WTC11 (cell line): Measurements from ENCODE around the gene ERCC4. TPM values are rescaled to one million over a fixed set of nuclear protein-coding genes. Genes with fewer than 3 reads are reported as not detected.
A peak's percentile ranks its signal among the peaks of the same experiment; 100 is the strongest.

ENCODE experiments used
- ATAC-seq: fragments of 200-7000 bp; cut with Tn5 transposase; 2 replicates; pipeline ENCODE4 v1.10.0; 2021; ENCODE audit warnings: mild to moderate bottlenecking, moderate library complexity
- CTCF ChIA-PET: fragments of 300-600 bp; sonication (Branson Sonifier 250); formaldehyde crosslinking; loops from one replicate; lab custom pipeline; 2021; ENCODE audit warnings: antibody characterized with exemption; lab: Charles Lee
- POLR2A ChIA-PET: fragments of 350-600 bp; sonication (Branson Sonifier 250); formaldehyde crosslinking; loops from one replicate; lab custom pipeline; 2021; ENCODE audit warnings: antibody characterized with exemption; lab: Charles Lee
- DNase-seq: peaks from one replicate; pipeline ENCODE4 v3.0.0; 2021; ENCODE audit warnings: low spot score
- H3K27ac Mint-ChIP-seq: 2 replicates; pipeline ENCODE4 v1.8.0; 2021; ENCODE audit warnings: mixed read lengths
- H3K27me3 Mint-ChIP-seq: 2 replicates; pipeline ENCODE4 v1.8.0; 2021; ENCODE audit warnings: low read depth, mild to moderate bottlenecking, moderate library complexity, mixed read lengths
- H3K36me3 Mint-ChIP-seq: 2 replicates; pipeline ENCODE4 v1.8.0; 2021; ENCODE audit warnings: mixed read lengths
- H3K4me1 Mint-ChIP-seq: 2 replicates; pipeline ENCODE4 v1.8.0; 2022; ENCODE audit warnings: mixed read lengths
- H3K4me3 Mint-ChIP-seq: 2 replicates; pipeline ENCODE4 v1.8.0; 2021; ENCODE audit warnings: mild to moderate bottlenecking, moderate library complexity, mixed read lengths
- H3K9me3 Mint-ChIP-seq: 2 replicates; pipeline ENCODE4 v1.8.0; 2021; ENCODE audit warnings: mixed read lengths
- ATF1 ChIP-seq: sonication (generic); formaldehyde crosslinking; IDR thresholded peaks from 2 replicates; pipeline ENCODE4 v1.8.1; 2023; ENCODE audit warnings: mild to moderate bottlenecking, moderate library complexity, missing genetic modification reagents
- CBFB ChIP-seq: sonication (generic); formaldehyde crosslinking; IDR thresholded peaks from 2 replicates; pipeline ENCODE4 v1.8.1; 2022; ENCODE audit warnings: mild to moderate bottlenecking, low read depth, missing genetic modification reagents
- ELF4 ChIP-seq: sonication (generic); formaldehyde crosslinking; IDR thresholded peaks from 2 replicates; pipeline ENCODE4 v1.8.1; 2022; ENCODE audit warnings: low read depth, mild to moderate bottlenecking, moderate library complexity, missing genetic modification reagents
- FOXK1 ChIP-seq: sonication (generic); formaldehyde crosslinking; IDR thresholded peaks from 2 replicates; pipeline ENCODE4 v1.8.0; 2022; ENCODE audit warnings: mild to moderate bottlenecking, moderate library complexity, missing genetic modification reagents
- FOXP4 ChIP-seq: sonication (generic); formaldehyde crosslinking; IDR thresholded peaks from 2 replicates; pipeline ENCODE4 v1.8.0; 2022; ENCODE audit warnings: mild to moderate bottlenecking, missing genetic modification reagents
- GRHL2 ChIP-seq: fragments of 250-450 bp; sonication (Bioruptor Pico); IDR thresholded peaks from 2 replicates; pipeline ENCODE4 v1.8.0; 2022; ENCODE audit warnings: mild to moderate bottlenecking, moderate library complexity; ENCODE audit not compliant: insufficient replicate concordance, severe bottlenecking
- IRF1 ChIP-seq: sonication (generic); formaldehyde crosslinking; IDR thresholded peaks from 2 replicates; pipeline ENCODE4 v1.8.0; 2023; ENCODE audit warnings: missing genetic modification reagents
- MXD4 ChIP-seq: fragments of 250-450 bp; sonication (Bioruptor Pico); IDR thresholded peaks from 2 replicates; pipeline ENCODE4 v1.8.0; 2021; ENCODE audit warnings: mild to moderate bottlenecking, moderate library complexity, borderline replicate concordance
- MYBL2 ChIP-seq: sonication (generic); formaldehyde crosslinking; IDR thresholded peaks from 2 replicates; pipeline ENCODE4 v1.8.1; 2023; ENCODE audit warnings: mild to moderate bottlenecking, moderate library complexity, missing genetic modification reagents
- OVOL2 ChIP-seq: fragments of 250-450 bp; sonication (Bioruptor Pico); IDR thresholded peaks from 2 replicates; pipeline ENCODE4 v1.9.0; 2021; ENCODE audit warnings: mild to moderate bottlenecking, borderline replicate concordance
- PREB ChIP-seq: sonication (generic); formaldehyde crosslinking; IDR thresholded peaks from 2 replicates; pipeline ENCODE4 v1.8.1; 2022; ENCODE audit warnings: mild to moderate bottlenecking, missing genetic modification reagents, moderate library complexity, borderline replicate concordance
- RORB ChIP-seq: fragments of 250-450 bp; sonication (Bioruptor Pico); IDR thresholded peaks from 2 replicates; pipeline ENCODE4 v1.9.0; 2021; ENCODE audit warnings: mild to moderate bottlenecking
- ZNF281 ChIP-seq: sonication (generic); formaldehyde crosslinking; IDR thresholded peaks from 2 replicates; pipeline ENCODE4 v1.8.0; 2023; ENCODE audit warnings: mild to moderate bottlenecking, missing genetic modification reagents
- ZNF423 ChIP-seq: fragments of 250-450 bp; sonication (Bioruptor Pico); IDR thresholded peaks from 2 replicates; pipeline ENCODE4 v2.1.2; 2022; ENCODE audit warnings: mild to moderate bottlenecking, moderate library complexity
- ZNF512 ChIP-seq: sonication (generic); formaldehyde crosslinking; IDR thresholded peaks from 2 replicates; pipeline ENCODE4 v1.8.1; 2022; ENCODE audit warnings: missing genetic modification reagents, borderline replicate concordance
- total RNA-seq: library from RNA; stranded (reverse); gene quantifications from 3 replicates; pipeline ENCODE4 v1.2.3, GENCODE V29; 2021
- TF ChIP-seq, protein P1 (sequence below): fragments of 250-450 bp; sonication (Bioruptor Pico); IDR thresholded peaks from 2 replicates; pipeline ENCODE4 v2.1.2; 2022; ENCODE audit warnings: mild to moderate bottlenecking, moderate library complexity
- TF ChIP-seq, protein P2 (sequence below): sonication (generic); formaldehyde crosslinking; IDR thresholded peaks from 2 replicates; pipeline ENCODE4 v1.8.1; 2023; ENCODE audit warnings: mild to moderate bottlenecking, missing genetic modification reagents
- TF ChIP-seq, protein P3 (sequence below): sonication (generic); formaldehyde crosslinking; IDR thresholded peaks from 2 replicates; pipeline ENCODE4 v1.8.1; 2023; ENCODE audit warnings: mild to moderate bottlenecking, missing genetic modification reagents
- TF ChIP-seq, protein P4 (sequence below): sonication (generic); formaldehyde crosslinking; IDR thresholded peaks from 2 replicates; pipeline ENCODE4 v1.8.0; 2022; ENCODE audit warnings: mild to moderate bottlenecking, missing genetic modification reagents
- TF ChIP-seq, protein P5 (sequence below): sonication (generic); formaldehyde crosslinking; IDR thresholded peaks from 2 replicates; pipeline ENCODE4 v1.8.1; 2023; ENCODE audit warnings: mild to moderate bottlenecking, missing genetic modification reagents, moderate library complexity

ERCC4 gene
- total RNA-seq, 1 experiment from 2014 or later = 12.1 TPM

DNA sequence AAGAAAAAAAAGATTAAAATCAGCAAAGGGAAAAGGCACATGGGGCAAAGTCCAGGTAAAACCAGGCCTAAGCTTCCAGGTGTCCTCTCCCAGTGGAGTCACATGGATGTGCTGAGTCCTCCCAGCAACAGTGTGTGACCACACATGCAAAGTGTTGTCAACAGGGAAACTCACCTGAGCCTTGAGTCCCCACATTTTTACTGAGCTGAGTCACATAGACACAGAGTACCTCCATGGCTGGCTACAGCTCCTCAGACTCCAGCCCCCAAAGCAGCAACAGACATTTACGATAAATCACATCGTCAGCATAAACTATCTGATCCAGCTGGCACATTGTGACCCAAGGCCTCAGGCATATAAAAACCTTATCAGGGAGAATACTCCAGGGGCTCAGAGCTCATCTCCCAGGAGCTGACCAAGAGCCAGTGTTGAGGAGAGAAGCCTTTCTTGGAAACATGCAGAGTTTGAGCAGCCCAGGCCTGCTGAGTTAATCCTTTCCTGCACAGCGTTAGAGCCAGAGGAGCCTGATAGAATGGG, 20.5 kb downstream of the ERCC4 start:
- Mint-ChIP-seq H3K27me3 (no peaks in the 10 kb centered on the region), H3K4me3 (no peak overlapping the region), H3K4me1 (no peaks in the 10 kb centered on the region), H3K9me3 (peaks cover 6% of the 10 kb centered on the region; the same call in 1 of the 2 replicates), H3K36me3 (peaks cover 29% of the 10 kb centered on the region), H3K27ac (peak overlapping the region; percentile 24; the same call in 1 of the 2 replicates)
- CTCF ChIA-PET = interaction anchor here (1.0 to 1.9 kb wide), 3 partner anchors 17 to 74 kb away, joined by 3 to 7 read pairs (median 6); partner anchors contain the start of gene ERCC4
- no peak for DNase-seq
- TF ChIP-seq, protein P1, sequence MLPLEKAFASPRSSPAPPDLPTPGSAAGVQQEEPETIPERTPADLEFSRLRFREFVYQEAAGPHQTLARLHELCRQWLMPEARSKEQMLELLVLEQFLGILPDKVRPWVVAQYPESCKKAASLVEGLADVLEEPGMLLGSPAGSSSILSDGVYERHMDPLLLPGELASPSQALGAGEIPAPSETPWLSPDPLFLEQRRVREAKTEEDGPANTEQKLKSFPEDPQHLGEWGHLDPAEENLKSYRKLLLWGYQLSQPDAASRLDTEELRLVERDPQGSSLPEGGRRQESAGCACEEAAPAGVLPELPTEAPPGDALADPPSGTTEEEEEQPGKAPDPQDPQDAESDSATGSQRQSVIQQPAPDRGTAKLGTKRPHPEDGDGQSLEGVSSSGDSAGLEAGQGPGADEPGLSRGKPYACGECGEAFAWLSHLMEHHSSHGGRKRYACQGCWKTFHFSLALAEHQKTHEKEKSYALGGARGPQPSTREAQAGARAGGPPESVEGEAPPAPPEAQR = no peak
- TF ChIP-seq, protein P2, sequence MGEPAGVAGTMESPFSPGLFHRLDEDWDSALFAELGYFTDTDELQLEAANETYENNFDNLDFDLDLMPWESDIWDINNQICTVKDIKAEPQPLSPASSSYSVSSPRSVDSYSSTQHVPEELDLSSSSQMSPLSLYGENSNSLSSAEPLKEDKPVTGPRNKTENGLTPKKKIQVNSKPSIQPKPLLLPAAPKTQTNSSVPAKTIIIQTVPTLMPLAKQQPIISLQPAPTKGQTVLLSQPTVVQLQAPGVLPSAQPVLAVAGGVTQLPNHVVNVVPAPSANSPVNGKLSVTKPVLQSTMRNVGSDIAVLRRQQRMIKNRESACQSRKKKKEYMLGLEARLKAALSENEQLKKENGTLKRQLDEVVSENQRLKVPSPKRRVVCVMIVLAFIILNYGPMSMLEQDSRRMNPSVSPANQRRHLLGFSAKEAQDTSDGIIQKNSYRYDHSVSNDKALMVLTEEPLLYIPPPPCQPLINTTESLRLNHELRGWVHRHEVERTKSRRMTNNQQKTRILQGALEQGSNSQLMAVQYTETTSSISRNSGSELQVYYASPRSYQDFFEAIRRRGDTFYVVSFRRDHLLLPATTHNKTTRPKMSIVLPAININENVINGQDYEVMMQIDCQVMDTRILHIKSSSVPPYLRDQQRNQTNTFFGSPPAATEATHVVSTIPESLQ = no peak
- TF ChIP-seq, protein P3, sequence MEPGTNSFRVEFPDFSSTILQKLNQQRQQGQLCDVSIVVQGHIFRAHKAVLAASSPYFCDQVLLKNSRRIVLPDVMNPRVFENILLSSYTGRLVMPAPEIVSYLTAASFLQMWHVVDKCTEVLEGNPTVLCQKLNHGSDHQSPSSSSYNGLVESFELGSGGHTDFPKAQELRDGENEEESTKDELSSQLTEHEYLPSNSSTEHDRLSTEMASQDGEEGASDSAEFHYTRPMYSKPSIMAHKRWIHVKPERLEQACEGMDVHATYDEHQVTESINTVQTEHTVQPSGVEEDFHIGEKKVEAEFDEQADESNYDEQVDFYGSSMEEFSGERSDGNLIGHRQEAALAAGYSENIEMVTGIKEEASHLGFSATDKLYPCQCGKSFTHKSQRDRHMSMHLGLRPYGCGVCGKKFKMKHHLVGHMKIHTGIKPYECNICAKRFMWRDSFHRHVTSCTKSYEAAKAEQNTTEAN (CRISPR knock-in tag) = no peak
- TF ChIP-seq ATF1 = no peak
- TF ChIP-seq IRF1 (CRISPR knock-in tag) = no peak
- no peak for TF ChIP-seq ZNF423
- TF ChIP-seq PREB (CRISPR knock-in tag) = no peak
- TF ChIP-seq CBFB (CRISPR knock-in tag) = no peak
- TF ChIP-seq MXD4 (CRISPR knock-in tag) = no peak
- no peak for TF ChIP-seq ZNF512
- TF ChIP-seq FOXK1 (CRISPR knock-in tag) = no peak
- no peak for TF ChIP-seq ELF4
- TF ChIP-seq GRHL2 (CRISPR knock-in tag) = no peak
- TF ChIP-seq FOXP4 (CRISPR knock-in tag) = no peak
- POLR2A ChIA-PET = no interaction called here
- no peak; the same call in 1 of the 2 replicates for ATAC-seq

- H3K9me3 Mint-ChIP-seq = no peaks in the 10 kb centered on the region
- ChIA-PET CTCF (no interaction called here), POLR2A (no interaction called here)
- peaks cover 20% of the 10 kb centered on the region for H3K36me3 Mint-ChIP-seq
- H3K4me3 Mint-ChIP-seq = no peak overlapping the region
- ATAC-seq (no peak), DNase-seq (no peak)
- H3K27me3 Mint-ChIP-seq = no peaks in the 10 kb centered on the region
- no peak overlapping the region for H3K27ac Mint-ChIP-seq
- H3K4me1 Mint-ChIP-seq = no peaks in the 10 kb centered on the region
- TF ChIP-seq, protein P4, sequence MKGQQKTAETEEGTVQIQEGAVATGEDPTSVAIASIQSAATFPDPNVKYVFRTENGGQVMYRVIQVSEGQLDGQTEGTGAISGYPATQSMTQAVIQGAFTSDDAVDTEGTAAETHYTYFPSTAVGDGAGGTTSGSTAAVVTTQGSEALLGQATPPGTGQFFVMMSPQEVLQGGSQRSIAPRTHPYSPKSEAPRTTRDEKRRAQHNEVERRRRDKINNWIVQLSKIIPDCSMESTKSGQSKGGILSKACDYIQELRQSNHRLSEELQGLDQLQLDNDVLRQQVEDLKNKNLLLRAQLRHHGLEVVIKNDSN (CRISPR knock-in tag) = no peak
- no peak for TF ChIP-seq MYBL2 (CRISPR knock-in tag)
- no peak for TF ChIP-seq OVOL2 (CRISPR knock-in tag)
- no peak for TF ChIP-seq GRHL2 (CRISPR knock-in tag)
- TF ChIP-seq RORB (CRISPR knock-in tag) = no peak
- TF ChIP-seq ZNF281 = no peak
- TF ChIP-seq, protein P5, sequence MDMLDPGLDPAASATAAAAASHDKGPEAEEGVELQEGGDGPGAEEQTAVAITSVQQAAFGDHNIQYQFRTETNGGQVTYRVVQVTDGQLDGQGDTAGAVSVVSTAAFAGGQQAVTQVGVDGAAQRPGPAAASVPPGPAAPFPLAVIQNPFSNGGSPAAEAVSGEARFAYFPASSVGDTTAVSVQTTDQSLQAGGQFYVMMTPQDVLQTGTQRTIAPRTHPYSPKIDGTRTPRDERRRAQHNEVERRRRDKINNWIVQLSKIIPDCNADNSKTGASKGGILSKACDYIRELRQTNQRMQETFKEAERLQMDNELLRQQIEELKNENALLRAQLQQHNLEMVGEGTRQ (CRISPR knock-in tag) = no peak
Measured at GRCh38 chr16:13944816-13945215, 24.9 kb downstream of the ERCC4 start.
